Limb (tissue), 2 donors: ENCODE measurements around the gene SEMA3F.
A peak's percentile ranks its signal among the peaks of the same experiment; 100 is the strongest.
"Not testable (repeated sequence)": the region's sequence is repeated elsewhere in the genome, so short reads cannot be mapped to it uniquely, and the experiment has no call there.

Source experiments
- DNase-seq, 2 donors: peaks; one replicate each; pipeline ENCODE4 v3.0.0-alpha.2; 2016; ENCODE audit errors: extremely low spot score in 2 of 2

The SEMA3F gene

DNA sequence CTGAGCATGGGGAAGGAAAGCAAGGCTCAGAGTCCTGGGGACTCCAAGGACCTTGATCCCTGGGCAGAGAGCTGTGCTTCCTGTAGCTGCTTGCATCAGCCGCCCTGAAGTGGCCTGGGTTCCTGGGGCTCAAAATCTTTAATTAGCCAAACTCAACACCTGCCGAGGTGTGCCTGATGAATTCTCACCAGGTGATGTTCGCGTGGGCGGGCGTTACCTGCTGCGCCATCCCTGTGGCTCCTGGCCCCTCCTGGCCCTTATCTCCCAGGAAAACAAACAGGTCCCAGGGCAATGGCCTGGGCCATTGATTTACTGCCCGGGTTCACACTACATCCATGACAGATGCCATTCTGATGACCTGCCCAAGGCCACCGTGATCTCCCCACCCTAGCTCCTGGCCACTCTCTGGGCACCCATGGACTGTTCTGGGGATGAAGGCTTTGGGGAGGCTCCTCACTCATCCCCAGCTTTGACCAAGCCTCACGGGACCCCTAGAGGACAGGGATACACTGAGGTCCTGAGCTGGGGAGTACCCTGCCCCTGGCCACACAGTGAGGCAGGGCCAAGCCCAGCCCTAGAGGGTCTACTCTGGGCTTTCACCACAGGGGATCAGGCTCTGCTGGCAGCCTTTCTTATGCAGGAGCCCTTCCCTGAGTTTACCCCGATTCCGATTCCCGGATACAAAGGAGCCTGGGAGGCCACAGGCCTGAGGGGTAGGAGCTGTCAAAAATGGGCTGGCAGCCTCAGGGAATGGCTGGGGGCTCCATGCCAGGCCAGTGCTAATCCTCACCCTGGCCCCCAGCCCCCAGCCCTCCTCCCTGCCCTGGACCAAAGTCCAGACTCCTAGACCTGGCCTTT, 55.6 kb downstream of the SEMA3F start:
- no peak for DNase-seq

DNA sequence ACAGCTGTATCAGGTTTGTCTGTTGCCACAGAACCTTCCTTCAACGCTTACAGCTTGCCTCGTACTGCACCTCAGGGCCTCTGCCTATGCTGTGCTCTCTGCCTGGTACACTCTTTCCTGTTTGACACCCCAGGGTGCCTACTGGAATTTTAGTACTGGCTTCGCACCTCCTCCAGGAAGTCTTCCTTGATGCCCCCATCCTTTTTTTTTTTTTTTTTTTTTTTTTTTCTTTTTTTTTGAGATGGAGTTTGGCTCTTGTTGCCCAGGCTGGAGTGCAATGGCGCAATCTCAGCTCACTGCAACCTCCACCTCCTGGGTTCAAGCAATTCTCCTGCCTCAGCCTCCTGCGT, 56.2 kb downstream of the SEMA3F start:
- not testable (repeated sequence) for DNase-seq

DNA sequence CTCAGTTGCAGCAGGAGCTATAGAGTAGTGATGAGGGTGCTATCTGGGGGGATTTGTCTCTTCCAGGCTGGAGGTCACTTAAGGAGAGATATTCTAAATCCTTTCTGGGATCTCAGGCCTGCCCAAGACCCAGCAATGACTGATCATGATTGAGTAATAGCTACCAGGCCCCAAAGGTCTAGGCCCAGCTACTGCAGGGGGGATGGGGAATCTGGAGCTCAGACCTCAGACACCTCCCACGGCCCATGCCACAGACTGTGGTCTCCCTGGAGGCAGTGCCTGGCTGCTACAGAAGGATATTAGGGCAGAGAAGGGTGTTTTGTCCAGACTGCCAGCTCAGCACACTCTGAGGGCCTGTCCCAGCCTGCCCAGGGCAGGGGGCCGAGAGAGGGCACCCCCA, 56.8 kb downstream of the SEMA3F start:
- DNase-seq: no peak

DNA sequence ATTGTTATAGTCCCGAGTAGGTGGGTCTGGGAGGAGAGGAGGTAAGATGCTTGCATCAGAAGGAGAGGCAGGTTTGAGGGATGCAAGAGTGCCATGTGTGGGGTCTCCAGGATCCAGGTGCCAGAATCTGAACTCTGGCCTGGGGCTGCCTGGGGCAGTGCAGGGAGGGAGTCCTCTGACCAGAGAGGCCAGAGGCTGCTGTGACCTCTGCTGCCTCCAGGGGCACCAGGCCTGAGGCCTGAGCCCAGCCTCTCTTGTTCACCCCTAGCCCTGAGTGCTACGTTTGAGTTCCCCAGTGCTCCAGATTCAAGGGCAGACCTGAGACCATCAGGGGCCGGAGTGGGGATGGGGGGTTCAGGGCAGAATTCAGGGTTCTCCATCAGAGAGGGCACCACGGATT, 57.4 kb downstream of the SEMA3F start:
- no peak for DNase-seq

DNA sequence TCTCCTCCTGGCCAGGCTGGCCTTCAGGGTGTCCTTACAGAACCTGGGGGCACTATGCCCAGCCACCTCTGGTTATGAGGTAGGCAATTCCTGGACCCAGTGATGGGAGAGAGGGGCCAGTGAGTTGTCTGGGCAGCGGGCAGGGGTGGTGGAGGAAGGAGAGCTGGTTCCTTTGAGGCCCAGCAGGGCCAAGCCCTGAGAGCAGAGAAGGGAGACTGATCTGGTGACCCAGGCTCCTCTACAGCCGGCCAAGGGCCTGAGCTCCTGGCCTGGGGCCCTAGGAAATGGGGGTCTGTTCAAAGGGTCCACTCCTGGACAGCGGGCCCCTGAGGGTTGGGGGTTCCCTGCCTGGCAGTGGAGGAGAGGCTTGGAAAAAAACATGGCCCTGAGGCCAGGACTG, 57.8 kb downstream of the SEMA3F start:
- no peak for DNase-seq

DNA sequence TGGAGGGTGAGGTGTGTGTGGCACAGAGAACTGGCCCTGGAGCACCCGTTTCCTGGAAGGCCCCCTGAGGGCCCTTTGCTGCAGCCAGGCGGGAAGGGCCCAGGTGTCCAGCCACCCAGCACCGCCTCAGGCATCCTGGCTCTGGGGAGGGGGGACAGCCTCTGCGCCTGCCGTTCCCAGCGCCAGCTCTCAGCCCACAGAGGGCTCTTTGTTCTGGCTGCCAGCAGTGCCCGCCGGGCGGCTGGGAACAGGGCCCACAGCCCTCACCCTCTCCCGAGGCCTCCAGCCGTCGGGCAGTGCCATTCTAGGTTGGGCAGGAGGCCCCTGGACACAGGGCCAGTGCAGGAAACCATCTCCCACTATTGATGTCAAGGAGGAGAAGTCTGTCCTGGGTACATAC, 58.2 kb downstream of the SEMA3F start:
- DNase-seq: no peak

DNA sequence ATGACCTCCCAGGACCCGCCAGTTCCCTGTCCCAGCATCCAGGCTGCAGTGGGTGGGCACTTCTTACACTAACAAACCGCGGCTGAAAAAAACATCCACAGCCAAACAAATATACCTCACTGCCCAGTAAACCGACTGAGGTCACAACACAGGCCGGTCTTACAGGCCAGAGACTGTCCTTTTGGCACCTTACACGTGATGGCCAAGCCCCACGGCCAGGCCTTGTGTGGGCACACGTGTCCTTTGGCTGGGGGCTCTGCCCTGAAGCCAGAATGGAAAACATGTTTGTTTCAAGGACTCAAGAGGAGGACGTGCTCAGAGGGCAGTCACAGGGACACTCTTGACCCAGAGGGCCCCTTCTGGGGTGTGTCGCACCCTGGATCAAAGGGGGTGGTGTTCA, 59.7 kb downstream of the SEMA3F start:
- no peak for DNase-seq

DNA sequence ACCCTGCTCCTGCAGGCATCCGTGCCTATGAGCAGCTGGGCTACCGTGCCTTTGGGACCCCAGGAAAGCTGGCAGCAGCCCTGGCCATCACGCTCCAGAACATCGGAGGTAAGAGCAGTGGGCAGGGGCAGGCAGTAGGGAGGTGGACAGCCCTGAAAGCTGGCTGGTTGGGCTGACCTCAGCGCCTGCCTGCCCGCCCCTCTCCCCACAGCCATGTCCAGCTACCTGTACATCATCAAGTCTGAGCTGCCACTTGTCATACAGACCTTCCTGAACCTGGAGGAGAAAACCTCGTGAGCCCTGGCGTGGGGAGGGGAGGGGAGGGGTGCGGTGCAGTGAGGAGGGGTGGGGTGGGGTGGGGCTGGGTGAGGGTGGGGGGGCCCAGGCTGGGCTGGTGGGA, 60.4 kb downstream of the SEMA3F start:
- no peak for DNase-seq

DNA sequence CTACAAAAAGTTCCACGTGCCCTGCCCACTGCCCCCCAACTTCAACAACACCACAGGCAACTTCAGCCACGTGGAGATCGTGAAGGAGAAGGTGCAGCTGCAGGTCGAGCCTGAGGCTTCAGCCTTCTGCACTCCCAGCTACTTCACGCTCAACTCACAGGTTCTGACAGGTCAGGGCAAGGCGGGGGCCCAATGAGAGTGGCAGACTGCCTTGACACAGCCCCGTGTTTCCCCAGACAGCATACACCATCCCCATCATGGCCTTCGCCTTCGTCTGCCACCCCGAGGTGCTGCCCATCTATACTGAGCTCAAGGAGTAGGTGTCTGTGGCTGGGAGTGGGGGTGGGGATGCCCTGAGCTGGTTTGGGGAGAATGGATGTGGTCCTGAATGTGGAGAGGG, 62.6 kb downstream of the SEMA3F start:
- DNase-seq: no peak

DNA sequence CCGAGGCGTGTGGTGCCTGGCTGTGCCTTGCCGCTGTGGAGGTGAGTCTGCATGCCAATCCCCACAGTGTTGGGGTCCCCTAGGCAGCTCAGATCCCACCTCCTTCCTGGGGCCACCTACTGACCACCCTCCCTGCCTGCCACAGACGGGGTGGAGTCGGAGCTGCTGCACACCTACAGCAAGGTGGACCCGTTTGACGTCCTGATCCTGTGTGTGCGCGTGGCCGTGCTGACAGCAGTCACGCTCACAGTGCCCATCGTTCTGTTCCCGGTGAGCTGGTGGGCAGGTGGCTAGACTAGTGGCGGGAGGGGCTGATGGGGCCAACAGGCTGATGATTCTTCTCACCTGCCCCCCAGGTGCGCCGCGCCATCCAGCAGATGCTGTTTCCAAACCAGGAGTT, 63.3 kb downstream of the SEMA3F start:
- no peak for DNase-seq

DNA sequence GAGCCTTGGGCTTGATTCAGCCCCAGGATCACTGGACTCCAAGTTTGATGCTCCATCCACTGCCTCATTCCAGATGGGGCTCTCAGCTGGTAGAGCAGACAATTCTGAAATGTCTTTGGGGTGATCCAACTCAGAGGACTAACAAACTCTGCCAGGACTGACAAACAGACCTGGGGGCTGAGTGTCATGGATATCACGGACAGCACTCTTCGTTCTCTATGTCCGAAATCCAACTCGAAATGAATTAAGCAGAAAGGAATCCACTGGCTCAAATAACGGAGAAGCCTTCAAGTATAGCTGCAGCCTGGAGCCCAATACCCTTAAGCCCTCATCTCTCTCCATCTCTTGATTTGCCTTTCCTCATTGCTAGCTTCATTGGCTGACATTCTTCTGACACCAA, 64.2 kb downstream of the SEMA3F start:
- no peak for DNase-seq

DNA sequence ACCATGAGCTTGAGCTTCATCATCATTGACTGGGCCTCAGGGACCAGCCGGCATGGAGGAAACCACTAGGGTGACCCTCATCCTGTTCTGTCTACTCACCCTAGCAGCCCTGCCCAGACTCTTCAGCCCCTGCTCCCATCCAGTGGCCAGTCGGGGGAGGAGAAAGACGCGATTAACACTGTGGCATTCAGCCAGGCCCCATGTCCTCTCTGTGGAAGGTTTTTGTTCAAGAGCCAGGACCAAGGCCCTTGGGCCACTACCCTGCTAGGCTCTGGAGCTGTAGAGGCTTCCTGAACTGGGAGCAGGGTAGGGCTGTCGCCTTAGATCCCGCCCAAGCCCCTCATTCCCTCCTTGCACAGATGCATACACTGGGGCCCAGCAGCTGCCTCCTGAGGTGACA, 65.0 kb downstream of the SEMA3F start:
- DNase-seq: no peak

DNA sequence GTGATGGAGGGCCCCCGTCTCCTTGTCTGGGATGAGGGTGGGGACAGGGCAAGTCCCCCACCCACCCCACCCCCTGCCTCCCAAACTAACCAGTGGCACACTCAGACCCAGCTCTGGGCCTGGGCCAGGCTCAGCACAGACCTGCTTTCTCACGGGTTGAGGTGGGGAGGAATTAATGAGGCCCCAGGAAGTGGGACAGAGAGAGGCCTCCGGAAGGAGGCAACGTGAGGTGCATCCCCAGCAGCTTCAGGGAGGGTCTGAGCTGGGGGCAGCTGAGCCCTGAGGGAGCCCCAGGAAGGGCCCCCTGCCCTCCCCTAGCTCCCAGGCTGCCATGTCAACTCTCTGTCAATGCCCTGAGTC, 65.9 kb downstream of the SEMA3F start:
- no peak for DNase-seq

DNA sequence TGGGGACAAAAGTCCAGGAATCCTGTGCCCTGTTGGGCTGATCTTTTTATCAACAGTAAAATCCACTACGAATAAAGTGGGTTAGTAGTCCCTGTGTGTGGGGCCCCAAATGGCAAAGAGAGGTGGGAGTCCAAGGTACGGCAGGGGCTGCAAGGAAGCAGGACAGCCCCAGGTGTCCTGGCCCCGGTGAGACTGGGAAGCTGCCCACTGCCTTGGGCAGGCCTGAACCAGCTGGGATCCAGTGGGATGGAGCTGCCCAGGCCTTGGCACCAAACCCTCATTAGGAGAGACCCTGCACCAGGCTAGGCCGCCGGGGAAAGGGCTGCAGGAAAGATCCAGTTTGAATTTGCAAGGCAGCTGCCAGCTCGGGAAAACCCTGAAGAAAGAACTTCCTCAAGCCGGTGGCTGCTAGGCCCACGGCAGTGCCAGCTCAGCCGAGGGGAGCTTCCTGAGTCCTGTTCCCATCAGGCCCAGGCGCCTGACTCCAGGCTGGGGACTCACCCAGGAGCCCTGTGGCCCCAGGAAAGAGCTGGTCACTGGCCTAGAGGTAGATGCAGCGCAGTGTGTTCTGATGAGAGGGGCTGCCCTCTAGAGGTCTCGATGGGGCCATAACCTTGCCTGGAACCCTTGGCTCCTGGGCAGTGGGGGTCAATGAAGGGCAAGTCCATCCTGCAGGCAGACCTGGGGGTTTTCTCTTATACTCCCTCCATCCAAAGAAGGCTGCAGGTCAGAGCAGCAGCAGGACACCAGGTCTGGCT, 66.5 kb downstream of the SEMA3F start:
- DNase-seq: no peak

DNA sequence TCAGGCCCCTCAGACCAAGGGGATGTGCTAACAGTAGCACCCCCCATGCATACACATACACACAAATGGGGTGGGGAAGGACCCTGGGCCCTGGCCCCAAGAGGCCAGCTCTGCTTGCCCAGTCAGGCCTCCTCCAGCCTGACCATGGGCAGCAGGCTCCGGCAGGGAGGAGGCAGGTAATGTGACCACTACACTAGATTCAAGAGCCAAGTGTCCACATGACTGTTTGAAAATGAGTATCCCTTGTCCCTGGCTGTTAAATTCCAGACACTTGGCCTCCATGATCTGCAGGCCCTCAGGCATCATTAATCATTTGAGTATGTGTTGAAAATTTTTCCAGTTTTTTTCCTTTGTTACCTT, 67.0 kb downstream of the SEMA3F start:
- no peak for DNase-seq

DNA sequence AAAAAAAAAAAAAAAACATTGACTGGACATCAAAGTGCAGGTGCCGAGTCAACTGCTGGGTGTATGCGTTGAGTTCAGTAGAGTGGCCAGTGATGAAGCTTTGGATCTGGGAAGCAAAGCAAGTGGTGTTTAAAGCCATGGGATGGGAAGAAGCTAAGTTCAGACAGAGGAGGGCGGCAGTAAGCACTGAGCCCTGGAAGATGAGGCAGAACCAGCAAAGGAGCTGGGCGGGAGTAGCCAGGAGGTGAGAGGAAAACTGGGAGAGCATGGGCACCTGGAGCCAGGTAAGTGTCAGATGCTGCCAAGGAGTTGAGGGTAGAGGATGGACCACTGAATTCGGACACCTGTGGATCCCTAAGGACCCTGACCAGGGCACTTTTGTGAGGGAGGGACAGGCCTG, 69.5 kb downstream of the SEMA3F start:
- DNase-seq: no peak

DNA sequence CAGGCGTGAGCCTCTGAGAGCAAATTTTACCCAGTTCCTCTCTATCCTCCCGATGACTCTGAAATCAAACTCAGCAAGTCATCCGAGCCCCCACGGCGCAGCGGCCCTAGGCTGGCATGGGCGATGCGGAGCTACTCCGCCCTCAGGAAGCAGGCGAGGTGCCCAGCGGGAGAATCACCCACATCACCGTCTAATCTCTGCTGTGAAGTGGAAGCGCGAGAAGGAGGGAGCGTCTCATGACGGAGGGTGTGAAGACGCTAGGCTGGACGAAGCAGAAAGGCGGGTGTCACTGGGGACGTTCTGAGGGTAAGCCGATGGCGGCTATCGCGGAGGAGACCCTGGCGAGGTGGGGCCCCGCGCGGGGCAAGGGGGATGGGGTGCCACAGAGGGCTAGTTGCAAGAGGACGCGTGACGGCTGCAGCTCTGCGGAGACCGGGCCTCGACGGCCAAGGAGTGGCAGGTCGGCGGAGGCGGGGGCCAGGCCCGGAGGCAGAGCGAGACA, 71.8 kb downstream of the SEMA3F start:
- no peak for DNase-seq

DNA sequence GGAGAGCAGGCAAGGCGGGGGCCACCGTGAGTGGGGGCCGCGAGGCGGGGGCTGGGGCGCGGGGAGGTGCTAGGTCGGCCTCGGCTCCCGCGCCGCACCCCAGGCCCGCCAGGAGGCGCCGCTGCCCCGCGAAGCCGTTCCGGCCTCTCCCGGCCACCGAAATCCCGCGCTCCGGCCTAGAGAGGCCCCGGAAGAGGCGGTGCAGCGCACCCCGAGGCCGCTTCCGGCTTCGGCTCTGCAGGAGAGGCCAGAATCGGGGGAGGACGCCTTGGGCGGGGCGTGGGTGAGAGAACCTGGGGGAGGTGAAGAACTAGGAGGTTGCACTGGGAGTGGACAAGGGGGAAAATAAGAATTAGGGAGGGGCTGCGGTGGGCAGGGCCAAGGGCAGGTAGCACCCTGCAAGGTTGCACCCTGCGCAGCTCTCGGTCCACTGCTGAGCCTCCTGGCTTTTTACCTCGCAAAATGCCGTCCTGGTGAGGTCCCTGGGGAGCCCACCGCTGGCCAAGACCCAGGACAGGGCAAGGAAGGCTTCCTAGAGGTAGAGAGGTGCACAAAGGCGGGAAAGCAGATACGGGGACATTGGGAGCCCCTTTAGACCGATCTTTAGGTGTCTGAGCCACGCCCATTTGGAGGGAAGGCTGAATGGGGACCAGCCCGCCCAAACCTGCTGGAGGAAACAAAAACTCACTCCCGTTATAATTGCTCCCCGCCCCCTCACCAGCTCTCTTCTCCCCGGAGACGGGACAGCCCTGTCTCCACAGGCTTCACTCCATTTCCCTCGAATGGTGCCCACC, 72.5 kb downstream of the SEMA3F start:
- peak; percentile 94 to 95 for DNase-seq

DNA sequence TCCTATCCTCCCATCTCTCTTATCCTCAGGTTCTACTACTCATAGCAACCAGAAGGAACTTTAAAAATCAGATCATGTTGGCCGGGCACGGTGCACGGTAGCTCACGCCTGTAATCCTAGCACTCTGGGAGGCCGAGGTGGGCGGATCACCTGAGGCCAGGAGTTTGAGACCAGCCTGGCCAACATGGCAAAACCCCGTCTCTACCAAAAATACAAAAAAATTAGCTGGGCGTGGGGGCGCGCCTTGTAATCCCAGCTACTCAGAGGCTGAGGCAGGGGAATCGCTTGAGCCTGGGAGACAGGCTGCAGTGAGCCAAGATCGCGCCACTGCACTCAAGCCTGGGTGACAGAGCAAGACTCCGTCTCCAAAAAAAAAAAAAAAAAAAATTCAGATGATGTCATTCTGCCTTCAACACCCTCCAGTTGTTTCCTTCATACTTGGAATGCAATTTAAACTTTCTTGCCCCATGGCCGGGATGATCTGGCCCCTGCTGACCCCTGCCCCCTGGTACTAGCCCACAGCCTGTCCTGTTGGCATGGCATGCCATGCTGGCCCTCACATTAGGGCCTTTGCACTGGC, 73.2 kb downstream of the SEMA3F start:
- DNase-seq: not testable (repeated sequence)

DNA sequence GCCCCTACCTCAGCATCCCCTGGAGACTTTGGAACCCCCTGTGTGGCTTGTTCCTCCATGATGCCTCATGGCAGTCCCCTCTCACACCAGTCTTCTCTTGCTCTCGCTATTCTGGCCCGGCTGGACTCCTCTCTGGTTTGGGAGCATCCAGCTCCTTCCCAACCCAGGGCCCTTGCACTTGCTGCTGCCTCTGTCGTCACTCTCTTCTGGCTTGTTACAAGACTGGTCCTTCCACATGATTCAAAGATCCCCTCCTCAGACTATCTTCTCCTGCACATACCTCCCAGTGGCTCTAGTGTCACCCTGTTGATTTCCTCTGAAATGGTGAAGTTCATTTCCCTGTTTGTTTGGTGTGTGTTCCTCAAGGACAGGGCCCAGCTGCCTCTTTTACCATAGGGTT, 74.4 kb downstream of the SEMA3F start:
- no peak for DNase-seq

DNA sequence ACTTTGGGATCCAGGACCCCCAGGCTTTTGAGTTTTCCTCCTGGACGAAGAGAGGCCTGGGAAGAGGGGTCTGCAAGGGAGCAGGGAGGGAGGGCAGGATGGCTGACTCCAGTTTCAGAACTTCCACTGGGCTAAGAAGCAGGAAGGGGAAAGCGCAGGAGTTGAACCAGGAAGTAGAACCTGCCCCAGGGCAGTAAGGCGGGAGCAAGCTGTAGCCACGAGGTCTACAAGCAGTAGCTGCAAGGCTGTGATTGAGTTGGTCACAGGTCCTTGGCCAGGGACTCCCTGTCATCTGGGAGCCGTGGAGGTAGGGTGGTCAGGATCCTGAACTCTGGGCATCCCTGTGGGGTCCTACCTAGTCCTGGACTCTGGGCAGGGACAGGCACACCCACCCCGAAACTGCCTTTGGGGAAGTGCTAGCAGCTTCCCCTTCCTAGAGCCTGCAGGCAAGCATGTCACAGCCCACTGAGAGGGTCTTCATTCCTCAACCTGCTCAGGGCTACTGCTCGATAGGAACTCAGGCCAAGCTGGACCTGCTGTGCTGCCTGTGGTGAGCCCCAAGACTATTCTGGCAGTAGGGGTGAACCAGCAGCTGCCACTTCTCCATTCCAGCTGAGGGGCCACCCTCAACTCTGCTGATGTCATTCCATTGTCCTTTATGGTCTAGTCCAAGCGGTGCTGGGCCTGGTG, 75.1 kb downstream of the SEMA3F start:
- DNase-seq: no peak
